GM21381 (cell line): ENCODE results near the gene SCN8A.

Experiments used
- ATAC-seq: cut with Tn5 transposase; IDR thresholded peaks from one replicate; pipeline ENCODE4 v1.9.1; 2021; ENCODE audit warnings: mild to moderate bottlenecking, moderate library complexity; ENCODE audit not compliant: unreplicated experiment

SCN8A gene

GRCh38 chr12:51811203-51812202, 220.5 kb downstream of the SCN8A start:
- no peak for ATAC-seq

GRCh38 chr12:51812871-51813270, 221.8 kb downstream of the SCN8A start:
- ATAC-seq: no peak

GRCh38 chr12:51813931-51814310, 222.9 kb downstream of the SCN8A start:
- no peak for ATAC-seq

GRCh38 chr12:51814311-51815088, 223.5 kb downstream of the SCN8A start:
- no peak for ATAC-seq

GRCh38 chr12:51815571-51815970, 224.5 kb downstream of the SCN8A start:
- ATAC-seq: no peak

GRCh38 chr12:51817027-51817953, 226.3 kb downstream of the SCN8A start:
- ATAC-seq: no peak

- ATAC-seq: no peak
Measured at GRCh38 chr12:51818086-51818485, 227.1 kb downstream of the SCN8A start.

GRCh38 chr12:51818566-51819300, 227.7 kb downstream of the SCN8A start:
- ATAC-seq: no peak

- ATAC-seq: no peak
Measured at GRCh38 chr12:51819736-51820525, 228.9 kb downstream of the SCN8A start.

- ATAC-seq: no peak
Measured at GRCh38 chr12:51820526-51821439, 229.8 kb downstream of the SCN8A start.

GRCh38 chr12:51821440-51822260, 230.6 kb downstream of the SCN8A start:
- no peak for ATAC-seq

GRCh38 chr12:51822261-51822616, 231.2 kb downstream of the SCN8A start:
- ATAC-seq: no peak

- ATAC-seq: no peak
Measured at GRCh38 chr12:51822956-51823355, 231.9 kb downstream of the SCN8A start.

GRCh38 chr12:51823875-51824565, 233.0 kb downstream of the SCN8A start:
- no peak for ATAC-seq

- no peak for ATAC-seq
Measured at GRCh38 chr12:51825216-51825615, 234.2 kb downstream of the SCN8A start.

- no peak for ATAC-seq
Measured at GRCh38 chr12:51826881-51827280, 235.8 kb downstream of the SCN8A start.
